Measurements from ENCODE around the gene PLCD3. TPM values are rescaled to one million over a fixed set of nuclear protein-coding genes. Genes with fewer than 3 reads are reported as not detected.
A peak's percentile ranks its signal among the peaks of the same experiment; 100 is the strongest.

PLCD3 gene
- total and polyA plus RNA-seq, 10 of the 15 experiments (the other 5 are each of a cell fraction or from before 2014, with no cell fraction given) = 0.02 to 1.6 (median 0.44) TPM

DNA sequence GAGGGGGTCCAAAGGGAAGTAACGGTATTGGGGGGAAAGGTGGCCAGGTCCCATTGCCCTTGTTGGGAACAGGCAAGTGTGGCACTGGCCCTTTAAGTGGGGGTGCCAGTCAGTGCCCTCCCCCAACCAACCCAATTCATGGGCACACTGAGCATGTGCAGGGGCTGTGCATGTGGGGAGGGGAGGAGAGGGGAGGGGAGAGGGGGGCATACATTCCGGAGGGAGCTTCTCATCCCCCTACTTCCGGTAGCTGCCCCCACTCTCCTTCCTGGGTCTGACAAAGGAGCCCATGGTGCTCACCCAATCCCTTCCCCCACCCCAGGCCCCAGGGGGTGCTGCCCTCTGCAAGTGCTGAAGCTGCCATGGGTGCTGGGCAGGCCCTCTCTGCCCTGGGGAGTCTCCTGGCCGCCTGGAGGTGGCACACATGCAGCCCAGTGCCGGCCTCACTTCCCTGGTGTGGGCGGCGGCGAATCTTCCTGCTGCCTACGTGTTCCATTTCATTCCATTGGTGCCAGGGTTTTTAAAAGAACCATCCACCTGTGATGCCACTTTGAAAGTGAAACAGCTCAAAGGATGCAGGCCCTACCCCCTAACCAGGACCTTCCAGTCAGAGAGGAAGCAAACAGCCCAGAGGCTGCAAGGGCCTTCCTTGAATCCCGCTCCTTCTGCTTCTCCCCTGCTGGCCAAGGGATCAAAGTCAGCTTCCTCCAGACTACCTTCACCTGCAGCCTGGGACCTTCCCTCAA lies 40.4 kb upstream of the PLCD3 start:
- ChIA-PET RAD21 (ENCODE audit: unreplicated experiment) (interaction anchor here (0.6 to 1.6 kb wide), 4 partner anchors 11 to 40 kb away, joined by 3 to 6 read pairs (median 4); partner anchors contain the start of gene ACBD4), SMC1A (ENCODE audit: uncharacterized antibody, unreplicated experiment) (interaction anchor here (1.2 to 1.5 kb wide), 4 partner anchors 10 to 25 kb away, joined by 3 to 9 read pairs (median 4); partner anchors contain the start of gene HEXIM2), POLR2A (interaction anchor here (0.5 to 1.4 kb wide), 6 partner anchors 9 to 347 kb away, joined by 3 to 7 read pairs (median 4); partner anchors contain the start of gene HEXIM2), CTCF (interaction anchor here (0.7 to 4.7 kb wide), 11 partner anchors 11 to 464 kb away, joined by 3 to 19 read pairs (median 3); partner anchors contain the start of genes ACBD4, HEXIM1 and HEXIM2)
- intact Hi-C loops (cut with micrococcal nuclease; ENCODE audit: unreplicated experiment) (no loop called here), in situ Hi-C loops (cut with MboI) (no loop called here)
- Histone ChIP-seq H3K4me2 (ENCODE audit: control insufficient read depth, insufficient read depth) (peak overlapping the region; percentile 75), H3K9ac (ENCODE audit: control insufficient read depth, insufficient read depth, low read length) (peak overlapping the region; percentile 63; the same call in 1 of the 2 replicates), H3K79me2 (ENCODE audit: control insufficient read depth, insufficient read depth, low read length) (no peaks in the 10 kb centered on the region), H4K20me1 (ENCODE audit: control insufficient read depth, insufficient read depth) (no peaks in the 10 kb centered on the region), H3K4me3 (peak overlapping the region; percentile 23), H3K27me3 (replicated peaks in 1 of 2; ENCODE audit: control insufficient read depth in 2 of 2, insufficient read depth in 2 of 2, low read length in 1 of 2) (no peaks in the 10 kb centered on the region), H2AFZ (ENCODE audit: control insufficient read depth, low read depth, low read length) (peak overlapping the region; percentile 82), H3K4me1 (ENCODE audit: control insufficient read depth, insufficient read depth, low read length) (peaks cover 7% of the 10 kb centered on the region; the same call in 1 of the 2 replicates), H3K27ac (ENCODE audit: control insufficient read depth, insufficient read depth) (peak overlapping the region; percentile 64), H3K36me3 (ENCODE audit: control insufficient read depth in 2 of 2, insufficient read depth in 2 of 2, low read length in 1 of 2) (no peaks in the 10 kb centered on the region), H3K9me3 (replicated peaks; ENCODE audit: control insufficient read depth, insufficient read depth, low read length) (no peaks in the 10 kb centered on the region)
- no peak for FAIRE-seq
- TF ChIP-seq CBFB (IDR thresholded peaks at IDR 0.05; ENCODE audit: low read depth) = 0 out of 2 replicates have a peak, but pooled peaks have one; percentile 22
- TF ChIP-seq SREBF1 (IDR thresholded peaks at IDR 0.05; ENCODE audit: low read length) = no peak
- TF ChIP-seq GATAD2B (conservative IDR thresholded peaks at IDR 0.05; ENCODE audit: low read depth) = no peak; the same call in 1 of the 2 replicates
- TF ChIP-seq RUNX3 (IDR thresholded peaks at IDR 0.05; ENCODE audit: low read length) = no peak
- 0 out of 2 replicates have a peak, but pooled peaks have one; percentile 26 for TF ChIP-seq POLR2A (IDR thresholded peaks at IDR 0.05; ENCODE audit: low read depth, low read length)
- TF ChIP-seq KLF5 (IDR thresholded peaks at IDR 0.05; ENCODE audit: partially characterized antibody) = no peak
- peak; percentile 30 for TF ChIP-seq IKZF1 (conservative IDR thresholded peaks at IDR 0.05)
- TF ChIP-seq EED (IDR thresholded peaks at IDR 0.05; ENCODE audit: low read depth) = peak; percentile 69
- TF ChIP-seq BCL11A (IDR thresholded peaks at IDR 0.05; ENCODE audit: low read depth, low read length) = no peak
- TF ChIP-seq RBBP5 (conservative IDR thresholded peaks at IDR 0.05) = no peak
- TF ChIP-seq NRF1 (conservative IDR thresholded peaks at IDR 0.05; ENCODE audit: low read depth, low read length) = peak; percentile 27; the same call in 1 of the 2 replicates
- TF ChIP-seq SMAD5 (IDR thresholded peaks at IDR 0.05; ENCODE audit: low read depth) = no peak
- TF ChIP-seq EGR1 (IDR thresholded peaks at IDR 0.05; ENCODE audit: borderline replicate concordance in 1 of 2, low read depth in 2 of 2, low read length in 2 of 2) = peak in 1 of 2 experiments; percentile 25; a peak in 1 of 3 replicates
- TF ChIP-seq POLR2AphosphoS5 (IDR thresholded peaks at IDR 0.05; ENCODE audit: low read length) = peak; percentile 39; the same call in 1 of the 2 replicates
- TF ChIP-seq TAF1 (IDR thresholded peaks at IDR 0.05; ENCODE audit: borderline replicate concordance, low read depth, low read length) = peak; percentile 37; the same call in 1 of the 2 replicates
- TF ChIP-seq, protein P1, sequence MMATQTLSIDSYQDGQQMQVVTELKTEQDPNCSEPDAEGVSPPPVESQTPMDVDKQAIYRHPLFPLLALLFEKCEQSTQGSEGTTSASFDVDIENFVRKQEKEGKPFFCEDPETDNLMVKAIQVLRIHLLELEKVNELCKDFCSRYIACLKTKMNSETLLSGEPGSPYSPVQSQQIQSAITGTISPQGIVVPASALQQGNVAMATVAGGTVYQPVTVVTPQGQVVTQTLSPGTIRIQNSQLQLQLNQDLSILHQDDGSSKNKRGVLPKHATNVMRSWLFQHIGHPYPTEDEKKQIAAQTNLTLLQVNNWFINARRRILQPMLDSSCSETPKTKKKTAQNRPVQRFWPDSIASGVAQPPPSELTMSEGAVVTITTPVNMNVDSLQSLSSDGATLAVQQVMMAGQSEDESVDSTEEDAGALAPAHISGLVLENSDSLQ (IDR thresholded peaks at IDR 0.05) = no peak
- TF ChIP-seq SIX5 (IDR thresholded peaks at IDR 0.05; ENCODE audit: low read depth, low read length, severe bottlenecking) = no peak
- no peak for TF ChIP-seq MYC (IDR thresholded peaks at IDR 0.05; ENCODE audit: insufficient read depth, insufficient read length, insufficient replicate concordance, low read length, severe bottlenecking)
- WGBS (ENCODE audit: insufficient coverage, insufficient replicate concordance, low lambda C conversion rate, missing lambda C conversion rate) = 27% methylated on average over 8 of the region's 10 CpGs
- peak; percentile 93 for ATAC-seq
- no TSS peak for BruUV-seq (replicated peaks)
- no peak for DNase-seq (ENCODE audit: low read depth, low spot score)
